ENCODE data around the gene OR2H1.

Gene OR2H1

DNA sequence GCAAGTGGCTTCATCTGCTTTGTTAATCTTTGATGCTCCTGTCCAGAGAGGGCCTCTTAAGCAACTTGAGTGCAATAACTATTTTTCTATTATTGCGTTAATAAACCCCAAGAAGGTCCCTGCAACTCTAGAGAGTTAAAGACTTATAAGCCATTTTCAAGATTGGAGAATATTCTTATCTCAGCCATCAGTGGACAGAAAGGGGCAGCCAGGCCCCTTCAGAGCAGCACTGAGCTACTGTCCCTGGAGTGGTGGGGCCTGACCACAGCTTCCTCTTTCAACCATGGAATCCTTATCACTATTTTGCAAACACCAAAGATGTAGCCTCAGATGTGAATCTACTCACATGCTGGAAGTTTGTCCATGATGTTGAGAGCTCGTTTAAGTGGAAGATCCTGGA, 33.6 kb downstream of the OR2H1 start:
- Histone ChIP-seq H3K9me3 (ENCODE audit: control insufficient read depth, low read length) (no peaks in the 10 kb centered on the region), H3K9ac (no peak overlapping the region), H3K27me3 (ENCODE audit: control insufficient read depth, insufficient read depth, low read length) (no peaks in the 10 kb centered on the region), H3K4me2 (ENCODE audit: low read length) (no peak overlapping the region), H3K36me3 (ENCODE audit: control insufficient read depth, insufficient read depth, low read length) (no peaks in the 10 kb centered on the region), H3K4me3 (ENCODE audit: low read depth, low read length) (no peak overlapping the region), H2AFZ (no peak overlapping the region), H3K4me1 (no peaks in the 10 kb centered on the region), H3K79me2 (no peaks in the 10 kb centered on the region), H3K27ac (no peak overlapping the region)
- TF ChIP-seq, protein P1, sequence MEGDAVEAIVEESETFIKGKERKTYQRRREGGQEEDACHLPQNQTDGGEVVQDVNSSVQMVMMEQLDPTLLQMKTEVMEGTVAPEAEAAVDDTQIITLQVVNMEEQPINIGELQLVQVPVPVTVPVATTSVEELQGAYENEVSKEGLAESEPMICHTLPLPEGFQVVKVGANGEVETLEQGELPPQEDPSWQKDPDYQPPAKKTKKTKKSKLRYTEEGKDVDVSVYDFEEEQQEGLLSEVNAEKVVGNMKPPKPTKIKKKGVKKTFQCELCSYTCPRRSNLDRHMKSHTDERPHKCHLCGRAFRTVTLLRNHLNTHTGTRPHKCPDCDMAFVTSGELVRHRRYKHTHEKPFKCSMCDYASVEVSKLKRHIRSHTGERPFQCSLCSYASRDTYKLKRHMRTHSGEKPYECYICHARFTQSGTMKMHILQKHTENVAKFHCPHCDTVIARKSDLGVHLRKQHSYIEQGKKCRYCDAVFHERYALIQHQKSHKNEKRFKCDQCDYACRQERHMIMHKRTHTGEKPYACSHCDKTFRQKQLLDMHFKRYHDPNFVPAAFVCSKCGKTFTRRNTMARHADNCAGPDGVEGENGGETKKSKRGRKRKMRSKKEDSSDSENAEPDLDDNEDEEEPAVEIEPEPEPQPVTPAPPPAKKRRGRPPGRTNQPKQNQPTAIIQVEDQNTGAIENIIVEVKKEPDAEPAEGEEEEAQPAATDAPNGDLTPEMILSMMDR (IDR thresholded peaks at IDR 0.05): no peak

DNA sequence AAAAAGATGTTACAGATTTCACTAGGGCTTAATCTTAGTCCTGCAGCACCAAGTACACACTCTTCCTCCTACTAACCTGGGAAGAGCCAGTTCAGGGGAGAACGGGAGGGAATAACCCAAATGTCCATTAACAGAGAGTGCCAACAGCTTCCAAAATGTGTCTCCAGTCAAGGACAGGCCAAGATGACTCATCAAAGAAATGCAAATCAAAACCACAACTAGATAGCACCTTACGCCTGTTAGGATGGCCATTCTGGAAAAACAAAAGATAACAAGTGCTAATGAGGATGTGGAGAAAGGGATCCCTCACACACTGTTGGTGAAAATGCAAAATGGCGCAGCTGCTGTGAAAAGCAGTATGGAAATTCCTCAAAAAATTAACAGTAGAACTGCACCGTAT, 34.6 kb downstream of the OR2H1 start:
- TF ChIP-seq, protein P1 (IDR thresholded peaks at IDR 0.05): no peak
- Histone ChIP-seq H3K79me2 (no peaks in the 10 kb centered on the region), H3K36me3 (ENCODE audit: control insufficient read depth, insufficient read depth, low read length) (no peaks in the 10 kb centered on the region), H3K4me3 (ENCODE audit: low read depth, low read length) (no peak overlapping the region), H2AFZ (no peak overlapping the region), H3K9ac (no peak overlapping the region), H3K4me1 (no peaks in the 10 kb centered on the region), H3K27ac (no peak overlapping the region), H3K27me3 (ENCODE audit: control insufficient read depth, insufficient read depth, low read length) (no peaks in the 10 kb centered on the region), H3K9me3 (ENCODE audit: control insufficient read depth, low read length) (no peaks in the 10 kb centered on the region), H3K4me2 (ENCODE audit: low read length) (no peak overlapping the region)

DNA sequence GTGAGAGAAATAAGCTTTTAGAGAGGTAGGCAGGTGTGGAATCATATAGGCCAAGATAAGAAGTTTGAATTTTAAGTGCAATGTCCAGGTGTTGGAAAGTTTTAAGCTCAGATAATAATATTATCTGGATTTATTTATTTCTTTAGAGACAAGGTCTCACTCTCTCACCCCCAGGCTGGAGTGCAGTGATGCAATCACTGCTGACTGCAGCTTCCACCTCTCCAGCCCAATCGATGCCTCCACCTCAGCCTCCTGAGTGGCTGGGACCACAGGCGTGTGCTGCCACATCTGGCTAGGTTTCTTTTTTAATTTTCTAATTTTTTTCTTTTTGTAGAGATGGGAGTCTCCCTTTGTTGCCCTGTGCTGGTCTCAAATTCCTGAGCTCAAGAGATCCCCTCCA, 36.3 kb downstream of the OR2H1 start:
- Histone ChIP-seq H2AFZ (no peak overlapping the region), H3K9me3 (ENCODE audit: control insufficient read depth, low read length) (no peaks in the 10 kb centered on the region)
- TF ChIP-seq, protein P1 (IDR thresholded peaks at IDR 0.05): no peak

DNA sequence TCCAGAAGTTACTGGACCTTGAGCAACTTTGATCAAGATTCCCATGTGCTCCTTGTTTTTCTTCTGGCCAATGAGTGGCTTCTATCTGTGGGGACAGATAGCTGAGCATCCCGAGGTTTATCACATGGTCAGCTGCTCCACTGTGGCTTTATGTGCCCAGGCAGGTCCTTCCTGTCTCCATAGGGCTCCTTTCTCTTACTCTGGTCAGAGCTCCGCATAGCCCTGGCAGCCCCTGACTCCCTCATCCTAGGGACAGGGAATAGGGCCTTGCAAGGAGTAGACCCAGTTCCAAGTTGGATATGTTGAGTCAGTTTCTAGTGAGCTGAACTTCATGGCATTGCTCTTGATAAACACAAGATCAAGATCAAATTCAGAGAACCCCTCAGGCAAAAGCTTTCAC, 37.2 kb downstream of the OR2H1 start:
- H2AFZ ChIP-seq: no peak overlapping the region
- H3K9me3 ChIP-seq (ENCODE audit: control insufficient read depth, low read length): no peaks in the 10 kb centered on the region
- no peaks in the 10 kb centered on the region for H3K27me3 ChIP-seq (ENCODE audit: control insufficient read depth, insufficient read depth, low read length)
- TF ChIP-seq, protein P1 (IDR thresholded peaks at IDR 0.05): no peak
- no peaks in the 10 kb centered on the region for H3K36me3 ChIP-seq (ENCODE audit: control insufficient read depth, insufficient read depth, low read length)
- no peak overlapping the region for H3K27ac ChIP-seq
- no peak overlapping the region for H3K9ac ChIP-seq
- no peak overlapping the region for H3K4me2 ChIP-seq (ENCODE audit: low read length)
- no peaks in the 10 kb centered on the region for H3K79me2 ChIP-seq
- no peaks in the 10 kb centered on the region for H3K4me1 ChIP-seq
- H3K4me3 ChIP-seq (ENCODE audit: low read depth, low read length): no peak overlapping the region

More for the DNA sequence above, 36.3 kb downstream of the OR2H1 start:
- H3K27me3 ChIP-seq (ENCODE audit: control insufficient read depth, insufficient read depth, low read length): no peaks in the 10 kb centered on the region
- H3K27ac ChIP-seq: no peak overlapping the region
- no peaks in the 10 kb centered on the region for H3K79me2 ChIP-seq
- no peaks in the 10 kb centered on the region for H3K4me1 ChIP-seq
- no peak overlapping the region for H3K4me2 ChIP-seq (ENCODE audit: low read length)
- no peaks in the 10 kb centered on the region for H3K36me3 ChIP-seq (ENCODE audit: control insufficient read depth, insufficient read depth, low read length)
- H3K4me3 ChIP-seq (ENCODE audit: low read depth, low read length): no peak overlapping the region
- no peak overlapping the region for H3K9ac ChIP-seq

DNA sequence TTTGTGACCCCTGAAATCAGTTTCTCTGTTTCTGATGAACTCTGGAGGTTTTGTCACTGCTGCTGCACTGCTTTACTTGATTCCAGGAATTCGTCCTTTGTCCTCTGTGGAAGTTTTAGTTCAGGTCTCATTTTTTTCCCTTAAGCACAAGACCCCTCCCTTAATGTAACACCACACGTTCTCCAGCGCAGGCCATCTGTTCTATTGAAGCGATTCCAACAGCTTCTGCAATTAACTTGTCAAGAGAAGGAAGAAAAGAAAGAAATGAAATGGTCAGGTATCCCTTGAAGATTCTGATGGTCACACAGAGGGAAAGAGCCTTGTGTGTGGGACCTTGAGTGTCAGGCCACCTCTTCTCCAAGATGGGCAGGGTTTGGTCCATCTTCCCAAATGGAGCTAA, 38.6 kb downstream of the OR2H1 start:
- Histone ChIP-seq H3K4me1 (no peaks in the 10 kb centered on the region), H3K36me3 (ENCODE audit: control insufficient read depth, insufficient read depth, low read length) (no peaks in the 10 kb centered on the region), H3K9ac (no peak overlapping the region), H3K79me2 (no peaks in the 10 kb centered on the region), H3K27me3 (ENCODE audit: control insufficient read depth, insufficient read depth, low read length) (no peaks in the 10 kb centered on the region), H3K27ac (no peak overlapping the region), H3K4me2 (ENCODE audit: low read length) (no peak overlapping the region), H2AFZ (no peak overlapping the region), H3K9me3 (ENCODE audit: control insufficient read depth, low read length) (no peaks in the 10 kb centered on the region), H3K4me3 (ENCODE audit: low read depth, low read length) (no peak overlapping the region)
- TF ChIP-seq, protein P1 (IDR thresholded peaks at IDR 0.05): no peak

Data from parathyroid adenoma (tissue), 2 donors.